HEK293T (cell line): ENCODE data around the gene SUN5.

ENCODE experiments used
- CTCF ChIA-PET: fragments of 350-600 bp; formaldehyde crosslinking; extraction: SDS; loops from one replicate; lab custom pipeline; 2021; ENCODE audit warnings: antibody characterized with exemption, inconsistent platforms; lab: Yijun Ruan, JAX
- POLR2A ChIA-PET: fragments of 350-600 bp; formaldehyde crosslinking; extraction: SDS; loops from one replicate; lab custom pipeline; 2020; ENCODE audit warnings: antibody characterized with exemption, inconsistent platforms; lab: Yijun Ruan, JAX
- DNase-seq: peaks from one replicate; pipeline ENCODE4 v3.0.0; 2012; ENCODE audit warnings: mixed read lengths; ENCODE audit errors: extremely low spot score
- ARNT ChIP-seq: fragments of 450-650 bp; IDR thresholded peaks from 2 replicates; pipeline ENCODE4 v1.6.1; 2017; ENCODE audit warnings: mild to moderate bottlenecking
- BHLHE40 ChIP-seq: fragments of 450-650 bp; IDR thresholded peaks from 2 replicates; pipeline ENCODE4 v1.6.1; 2016; ENCODE audit warnings: mild to moderate bottlenecking, moderate library complexity, borderline replicate concordance
- CTBP1 ChIP-seq: fragments of 450-650 bp; IDR thresholded peaks from 2 replicates; pipeline ENCODE4 v1.6.1; 2016; ENCODE audit warnings: borderline replicate concordance
- ELF4 ChIP-seq: fragments of 450-650 bp; IDR thresholded peaks from 2 replicates; pipeline ENCODE4 v1.6.1; 2017; ENCODE audit warnings: antibody characterized with exemption
- FOXA1 ChIP-seq: fragments of 450-650 bp; IDR thresholded peaks from 2 replicates; pipeline ENCODE4 v1.6.1; 2016; ENCODE audit warnings: mild to moderate bottlenecking
- FOXK2 ChIP-seq: fragments of 450-650 bp; IDR thresholded peaks from 2 replicates; pipeline ENCODE4 v1.6.1; 2016; ENCODE audit warnings: mild to moderate bottlenecking
- FOXM1 ChIP-seq: fragments of 450-650 bp; IDR thresholded peaks from 2 replicates; pipeline ENCODE4 v1.6.1; 2017; ENCODE audit warnings: mild to moderate bottlenecking, borderline replicate concordance
- HDGF ChIP-seq: fragments of 450-650 bp; IDR thresholded peaks from 2 replicates; pipeline ENCODE4 v1.6.1; 2017; ENCODE audit warnings: antibody characterized with exemption, borderline replicate concordance
- L3MBTL2 ChIP-seq: fragments of 450-650 bp; conservative IDR thresholded peaks from 2 replicates; pipeline ENCODE4 v1.6.1; 2016; ENCODE audit warnings: mild to moderate bottlenecking
- LEF1 ChIP-seq: fragments of 450-650 bp; IDR thresholded peaks from 2 replicates; pipeline ENCODE4 v1.6.1; 2017; ENCODE audit warnings: mild to moderate bottlenecking, borderline replicate concordance
- NFRKB ChIP-seq: fragments of 450-650 bp; IDR thresholded peaks from 2 replicates; pipeline ENCODE4 v1.6.1; 2016; ENCODE audit warnings: mild to moderate bottlenecking, moderate library complexity
- SP1 ChIP-seq: fragments of 450-650 bp; IDR thresholded peaks from 2 replicates; pipeline ENCODE4 v1.6.1; 2017
- SUZ12 ChIP-seq: fragments of 450-650 bp; IDR thresholded peaks from 2 replicates; pipeline ENCODE4 v1.6.1; 2016; ENCODE audit warnings: mild to moderate bottlenecking
- TARDBP ChIP-seq: fragments of 450-650 bp; IDR thresholded peaks from 2 replicates; pipeline ENCODE4 v1.6.1; 2016
- ZNF384 ChIP-seq: fragments of 450-650 bp; IDR thresholded peaks from 2 replicates; pipeline ENCODE4 v1.6.1; 2016
- TF ChIP-seq, protein P1 (sequence below): fragments of 450-650 bp; IDR thresholded peaks from 2 replicates; pipeline ENCODE4 v1.6.1; 2016

SUN5 gene

DNA sequence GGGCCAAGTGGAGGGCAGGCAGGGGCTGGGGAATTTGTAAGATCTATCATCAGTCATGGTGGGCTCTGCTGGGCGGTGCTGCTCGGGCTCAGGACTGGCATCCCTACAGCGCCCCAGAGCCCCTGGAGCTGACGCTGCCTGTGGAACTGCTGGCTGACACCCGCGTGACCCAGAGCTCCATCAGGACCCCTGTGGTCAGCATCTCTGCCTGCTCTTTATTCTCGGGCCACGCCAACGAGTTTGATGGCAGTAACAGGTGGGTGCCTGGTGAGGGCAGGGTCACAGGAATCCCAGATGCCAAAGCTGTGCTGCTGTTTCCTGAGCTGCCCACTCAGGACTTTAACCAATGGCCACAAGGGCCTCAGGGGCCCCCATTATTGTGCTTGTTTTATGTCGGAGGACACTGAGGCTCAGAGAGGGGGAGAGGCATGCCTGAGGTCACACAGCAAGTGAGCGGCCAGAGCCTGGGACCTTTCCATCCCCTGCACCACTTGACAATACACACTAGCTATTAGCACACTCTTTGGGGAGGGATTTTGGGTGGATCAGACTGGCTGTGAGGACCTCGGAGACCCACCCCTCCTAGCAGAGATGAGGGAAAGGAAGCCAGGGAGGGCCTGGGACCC lies 9.6 kb upstream of the SUN5 start:
- no peak for DNase-seq
- ChIA-PET CTCF (no interaction called here), POLR2A (interaction anchor here (1.0 kb wide), 1 partner anchor 476 kb away, joined by 3 read pairs; the partner anchor contains the start of gene CBFA2T2)
- TF ChIP-seq FOXA1 (no peak), CTBP1 (no peak), L3MBTL2 (no peak), NFRKB (no peak), SUZ12 (no peak), SP1 (no peak), FOXK2 (no peak), BHLHE40 (no peak), LEF1 (no peak), TARDBP (no peak), FOXM1 (no peak), ELF4 (no peak), HDGF (no peak), ARNT (no peak)
- TF ChIP-seq, protein P1, sequence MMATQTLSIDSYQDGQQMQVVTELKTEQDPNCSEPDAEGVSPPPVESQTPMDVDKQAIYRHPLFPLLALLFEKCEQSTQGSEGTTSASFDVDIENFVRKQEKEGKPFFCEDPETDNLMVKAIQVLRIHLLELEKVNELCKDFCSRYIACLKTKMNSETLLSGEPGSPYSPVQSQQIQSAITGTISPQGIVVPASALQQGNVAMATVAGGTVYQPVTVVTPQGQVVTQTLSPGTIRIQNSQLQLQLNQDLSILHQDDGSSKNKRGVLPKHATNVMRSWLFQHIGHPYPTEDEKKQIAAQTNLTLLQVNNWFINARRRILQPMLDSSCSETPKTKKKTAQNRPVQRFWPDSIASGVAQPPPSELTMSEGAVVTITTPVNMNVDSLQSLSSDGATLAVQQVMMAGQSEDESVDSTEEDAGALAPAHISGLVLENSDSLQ: no peak

DNA sequence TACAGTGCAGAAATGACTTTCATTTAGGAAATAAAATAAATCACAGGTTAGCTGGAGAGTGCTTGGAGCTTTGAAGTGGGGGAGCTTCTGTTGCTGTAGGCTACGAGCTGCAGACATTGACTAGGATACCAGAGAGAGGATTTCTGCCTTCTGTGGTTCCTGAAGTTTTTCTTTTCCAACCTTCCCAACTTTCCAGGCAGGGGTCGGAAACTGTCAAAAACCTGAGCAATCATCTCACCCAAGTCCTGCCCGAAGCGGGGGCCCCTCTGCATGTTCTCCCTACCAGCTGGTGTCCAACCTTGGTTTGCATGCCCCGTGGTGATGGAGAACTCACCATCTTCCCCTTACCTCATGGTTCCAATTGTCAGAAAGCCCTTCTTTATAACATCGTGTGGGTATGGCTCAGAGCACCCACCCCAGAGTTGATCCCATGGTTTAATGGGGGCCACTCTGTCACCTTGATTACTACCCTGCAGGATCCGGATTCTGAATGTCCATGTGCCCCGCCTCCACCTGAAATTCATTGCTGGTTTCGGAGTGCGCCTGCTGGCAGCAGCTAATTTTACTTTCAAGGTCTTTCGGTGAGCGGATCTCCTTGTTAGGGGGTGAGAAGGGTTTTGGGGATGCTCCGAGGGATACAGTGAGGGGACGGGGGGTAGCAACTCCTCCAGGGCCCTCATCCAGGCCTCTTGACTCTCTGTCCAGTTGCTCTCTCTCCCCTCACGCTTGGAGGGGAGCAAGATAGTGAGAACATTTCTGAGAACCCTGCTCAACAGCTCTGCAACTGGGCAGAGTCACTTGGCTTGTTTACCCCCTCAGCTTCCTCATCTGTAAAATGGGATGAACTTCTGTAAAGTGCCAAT lies 8.3 kb upstream of the SUN5 start:
- TF ChIP-seq BHLHE40 (no peak), HDGF (no peak), L3MBTL2 (no peak), SUZ12 (no peak), ELF4 (no peak)
- CTCF ChIA-PET: interaction anchor here (0.6 kb wide), 1 partner anchor 39 kb away, joined by 3 read pairs; no protein-coding TSS in a partner anchor
- DNase-seq: no peak
- POLR2A ChIA-PET: no interaction called here

DNA sequence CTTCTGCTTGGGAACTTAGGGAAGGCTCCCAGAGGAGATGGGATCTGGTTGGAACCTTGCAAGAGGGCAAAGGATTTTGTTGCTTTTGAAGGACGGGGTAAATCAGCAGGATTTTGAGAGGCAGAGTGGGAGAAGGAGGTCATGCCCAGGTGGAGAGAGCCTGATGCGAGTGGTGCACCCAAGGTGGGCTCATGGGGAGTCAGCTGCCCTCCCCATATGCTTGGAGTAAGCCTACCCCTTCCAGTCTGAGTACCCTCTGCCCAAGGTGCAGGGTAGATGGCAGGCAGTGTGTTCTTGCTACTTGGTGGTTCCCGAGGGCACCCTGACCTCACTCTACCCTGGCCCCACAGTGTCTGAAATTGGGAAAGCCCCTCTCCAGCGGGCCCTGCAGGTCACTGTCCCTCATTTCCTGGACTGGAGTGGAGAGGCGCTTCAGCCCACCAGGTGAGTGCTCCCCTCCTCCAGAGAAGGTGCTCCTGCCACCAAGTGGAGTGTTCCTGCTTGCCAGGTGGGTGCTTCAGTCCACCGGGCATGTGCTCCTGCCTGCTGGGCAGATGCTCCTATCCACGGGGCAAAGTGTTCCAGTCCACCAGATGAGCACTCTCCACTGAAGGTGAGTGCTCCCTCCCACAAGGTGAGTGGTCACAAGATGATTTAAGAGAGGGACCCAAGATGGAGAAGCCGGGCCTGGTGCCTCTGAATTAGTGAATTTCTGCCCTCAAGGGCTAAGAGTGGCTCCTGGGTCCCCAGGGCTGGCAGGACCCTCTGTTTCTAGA lies 6.6 kb upstream of the SUN5 start:
- TF ChIP-seq ARNT: no peak
- no peak for TF ChIP-seq SUZ12
- POLR2A ChIA-PET: no interaction called here
- no peak for DNase-seq
- CTCF ChIA-PET: no interaction called here

DNA sequence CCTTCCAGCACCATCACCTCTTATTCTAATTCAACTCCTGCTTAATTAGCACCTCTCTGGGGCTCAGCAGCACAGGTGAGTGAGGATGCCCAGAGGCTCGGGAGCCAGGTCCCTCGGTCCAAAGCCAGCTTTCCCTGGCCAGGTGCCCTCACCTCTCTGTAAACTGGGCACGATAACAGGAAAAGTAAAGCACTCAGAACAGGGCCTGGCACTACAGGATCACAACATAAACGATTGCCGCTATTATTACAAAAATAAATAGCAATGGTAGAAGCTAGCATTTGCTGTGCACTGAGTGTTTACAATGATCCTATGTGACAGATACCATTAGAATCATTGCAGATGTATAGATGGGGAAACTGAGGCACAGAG lies 5.9 kb upstream of the SUN5 start:
- ChIA-PET CTCF (no interaction called here), POLR2A (no interaction called here)
- TF ChIP-seq LEF1: no peak
- TF ChIP-seq SUZ12: no peak
- TF ChIP-seq ARNT: no peak
- TF ChIP-seq FOXK2: no peak
- TF ChIP-seq TARDBP: no peak
- no peak for TF ChIP-seq CTBP1
- TF ChIP-seq SP1: no peak
- TF ChIP-seq NFRKB: no peak
- no peak for TF ChIP-seq L3MBTL2
- TF ChIP-seq, protein P1: no peak
- no peak for TF ChIP-seq BHLHE40
- no peak for TF ChIP-seq HDGF
- DNase-seq: no peak

DNA sequence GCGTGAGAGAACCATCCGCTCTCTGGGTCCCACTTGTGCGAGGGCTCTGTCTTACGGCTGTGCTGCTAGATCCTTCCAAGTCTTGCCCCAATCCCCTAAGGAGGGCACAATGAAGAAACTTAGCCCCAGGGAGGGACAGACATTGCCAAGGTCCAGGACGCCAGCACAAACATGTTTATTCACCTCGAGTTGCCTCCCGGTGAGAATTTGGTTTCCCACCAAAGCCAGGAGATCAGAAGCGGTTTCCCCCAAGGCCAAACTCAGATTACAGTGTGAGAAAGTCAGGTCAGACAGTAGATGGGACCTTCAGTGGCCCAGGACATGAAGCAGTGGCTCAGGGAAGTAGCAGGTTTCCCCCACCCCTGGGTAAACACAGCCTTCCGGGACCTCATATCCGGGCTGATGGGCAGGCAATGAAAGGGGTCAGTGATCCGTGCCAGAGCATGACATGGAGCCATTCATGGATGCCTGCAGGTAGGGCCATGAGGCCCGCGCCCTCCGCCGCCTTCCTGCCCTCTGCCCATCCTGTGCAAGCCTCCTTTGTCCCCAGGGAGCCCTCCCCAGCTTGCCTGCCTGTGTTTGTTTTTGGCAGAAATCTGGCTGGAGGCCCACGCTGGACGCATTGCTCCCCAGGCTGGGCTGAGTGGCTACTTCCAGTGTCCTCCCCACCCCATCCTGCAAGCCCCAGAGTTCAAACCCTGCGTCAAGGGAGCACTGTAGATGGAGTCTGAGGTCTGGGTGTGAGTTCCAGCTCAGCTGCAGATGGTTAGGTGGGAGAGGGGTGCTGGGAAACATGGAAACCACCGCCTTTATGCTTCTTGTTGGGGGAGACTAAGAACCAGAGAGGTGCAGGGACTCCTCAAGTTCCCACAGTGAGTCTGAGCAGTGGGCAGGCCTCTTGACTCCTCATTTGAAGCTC lies 5.2 kb upstream of the SUN5 start:
- TF ChIP-seq FOXK2: no peak
- TF ChIP-seq SUZ12: no peak
- no peak for TF ChIP-seq FOXA1
- no peak for TF ChIP-seq HDGF
- no peak for TF ChIP-seq NFRKB
- TF ChIP-seq TARDBP: no peak
- TF ChIP-seq ELF4: no peak
- TF ChIP-seq CTBP1: no peak
- no peak for TF ChIP-seq ZNF384
- CTCF ChIA-PET: no interaction called here
- DNase-seq: no peak
- POLR2A ChIA-PET: no interaction called here

DNA sequence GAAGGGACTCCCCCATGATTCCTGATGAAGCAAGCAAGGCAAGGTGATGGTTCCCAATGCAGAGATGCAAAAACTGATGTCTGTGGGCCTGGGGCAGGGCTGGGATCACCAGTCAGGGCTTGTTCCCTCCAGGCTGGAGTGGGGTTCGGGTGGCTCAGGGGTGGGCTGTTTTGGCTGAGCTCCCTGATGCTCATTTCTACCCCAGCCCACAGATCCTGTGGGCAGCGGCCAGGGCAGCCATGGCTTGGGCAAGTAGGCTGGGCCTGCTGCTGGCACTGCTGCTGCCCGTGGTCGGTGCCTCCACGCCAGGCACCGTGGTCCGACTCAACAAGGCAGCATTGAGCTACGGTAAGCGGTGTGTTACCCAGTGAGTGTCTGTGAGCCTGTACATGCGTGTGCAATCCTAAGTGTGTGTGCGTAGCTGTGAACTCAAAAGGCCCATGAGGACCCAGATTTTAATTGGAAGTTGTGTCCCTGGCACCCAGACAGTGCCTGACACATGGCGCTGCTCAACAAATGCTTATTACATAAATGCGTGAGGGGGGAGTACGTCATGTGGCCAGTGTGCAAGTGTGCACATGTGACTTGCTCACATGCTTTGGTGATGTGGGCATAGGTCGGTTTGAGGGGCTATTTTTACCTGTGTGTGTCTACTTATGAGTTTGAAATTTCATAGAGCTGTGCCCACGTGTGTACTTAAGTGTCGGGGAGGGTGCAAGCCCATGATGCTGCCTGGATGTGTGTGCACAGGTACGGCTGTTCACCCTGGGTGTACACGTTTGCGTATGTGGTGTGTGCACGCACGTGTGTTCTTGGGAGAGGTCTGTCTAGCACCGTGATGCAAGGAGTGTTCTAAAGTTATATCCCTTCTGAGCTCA lies 4.3 kb upstream of the SUN5 start:
- TF ChIP-seq, protein P1: no peak
- TF ChIP-seq ELF4 (no peak), CTBP1 (no peak), NFRKB (no peak), SUZ12 (no peak), HDGF (no peak), L3MBTL2 (no peak), FOXA1 (no peak), BHLHE40 (no peak), LEF1 (no peak), FOXM1 (no peak), SP1 (no peak), ARNT (no peak), FOXK2 (no peak), TARDBP (no peak), ZNF384 (no peak)
- ChIA-PET POLR2A (no interaction called here), CTCF (no interaction called here)
- no peak for DNase-seq
